A673 (cell line): ENCODE results near the gene SLC2A4RG. TPM values are rescaled to one million over a fixed set of nuclear protein-coding genes. Genes with fewer than 3 reads are reported as not detected.

Experiments used
- BruUV-seq: library from RNA; stranded (reverse); fragments of 400-500 nt; replicated peaks from 2 replicates; lab custom pipeline; 2021; lab: Mats Ljungman, UMichigan
- CTCF ChIA-PET: fragments of 300-600 bp; sonication (Branson Sonifier 250); formaldehyde crosslinking; loops from one replicate; lab custom pipeline; 2022; ENCODE audit warnings: antibody characterized with exemption; lab: Charles Lee
- POLR2A ChIA-PET: fragments of 300-600 bp; sonication (Branson Sonifier 250); formaldehyde crosslinking; loops from one replicate; lab custom pipeline; 2022; ENCODE audit warnings: antibody characterized with exemption; ENCODE audit not compliant: low non-redundant PET; lab: Charles Lee
- DNase-seq: peaks from one replicate; pipeline ENCODE4 v3.0.0-alpha.2; 2015; ENCODE audit warnings: low spot score
- H3K27ac ChIP-seq: fragments of 200-600 bp; sonication (generic); 2 replicates; pipeline ENCODE4 v1.5.1; 2016; ENCODE audit warnings: mixed run types, low read depth, mild to moderate bottlenecking, mixed read lengths, antibody characterized with exemption, low read length; ENCODE audit not compliant: poor library complexity, severe bottlenecking
- H3K27me3 ChIP-seq: fragments of 200-600 bp; sonication (generic); replicated peaks from 2 replicates; pipeline ENCODE4 v1.6.1; 2017; ENCODE audit warnings: mixed run types, low read depth, mild to moderate bottlenecking, mixed read lengths, antibody characterized with exemption, low read length; ENCODE audit not compliant: insufficient read depth, poor library complexity
- H3K36me3 ChIP-seq: fragments of 200-600 bp; sonication (generic); 2 replicates; pipeline ENCODE4 v1.6.1; 2016; ENCODE audit warnings: mixed run types, mild to moderate bottlenecking, mixed read lengths, antibody characterized with exemption, low read length; ENCODE audit not compliant: insufficient read depth, poor library complexity, severe bottlenecking
- H3K4me1 ChIP-seq: fragments of 200-600 bp; sonication (generic); 2 replicates; pipeline ENCODE4 v1.6.1; 2017; ENCODE audit warnings: mixed run types, mild to moderate bottlenecking, mixed read lengths, antibody characterized with exemption, low read length; ENCODE audit not compliant: insufficient read depth, poor library complexity, severe bottlenecking
- H3K4me3 ChIP-seq: fragments of 200-600 bp; sonication (generic); 2 replicates; pipeline ENCODE4 v1.5.1; 2016; ENCODE audit warnings: low read depth, mixed run types, mild to moderate bottlenecking, mixed read lengths, low read length; ENCODE audit not compliant: poor library complexity, severe bottlenecking
- H3K9me3 ChIP-seq: fragments of 200-600 bp; sonication (generic); 2 replicates; pipeline ENCODE4 v1.6.1; 2016; ENCODE audit warnings: mixed run types, low read depth, mild to moderate bottlenecking, mixed read lengths, antibody characterized with exemption, low read length; ENCODE audit not compliant: poor library complexity, severe bottlenecking
- EZH2 ChIP-seq: fragments of 200-600 bp; sonication (generic); IDR thresholded peaks from 2 replicates; pipeline ENCODE4 v1.6.1; 2017; ENCODE audit warnings: borderline replicate concordance, low read depth, mild to moderate bottlenecking, mixed read lengths, antibody characterized with exemption, low read length; ENCODE audit not compliant: poor library complexity, severe bottlenecking
- intact Hi-C: fragments of 100-400 bp; cut with micrococcal nuclease; formaldehyde crosslinking; loops from one replicate; pipeline ENCODE4 v1.10.0; 2022; ENCODE audit not compliant: unreplicated experiment
- total RNA-seq: library from RNA; stranded (reverse); gene quantifications from 2 replicates; pipeline ENCODE4 v1.2.3, GENCODE V29; 2021
- TF ChIP-seq, protein P1 (sequence below): fragments of 300-800, 200-600 bp; sonication (generic); conservative IDR thresholded peaks from 2 replicates; pipeline ENCODE4 v1.5.1; 2017; ENCODE audit warnings: low read depth, mild to moderate bottlenecking, antibody characterized with exemption, low read length, moderate library complexity, mixed read lengths

SLC2A4RG gene
- total RNA-seq, 1 experiment from 2014 or later, result 45.8 TPM

GRCh38 chr20:63754008-63754407 lies 14.4 kb downstream of the SLC2A4RG start:
- BruUV-seq, result no TSS peak
- no peak for DNase-seq
- no peak overlapping the region for H3K4me3 ChIP-seq
- intact Hi-C loops, result no loop called here
- H3K4me1 ChIP-seq, result no peaks in the 10 kb centered on the region
- no peak for TF ChIP-seq EZH2
- TF ChIP-seq, protein P1, sequence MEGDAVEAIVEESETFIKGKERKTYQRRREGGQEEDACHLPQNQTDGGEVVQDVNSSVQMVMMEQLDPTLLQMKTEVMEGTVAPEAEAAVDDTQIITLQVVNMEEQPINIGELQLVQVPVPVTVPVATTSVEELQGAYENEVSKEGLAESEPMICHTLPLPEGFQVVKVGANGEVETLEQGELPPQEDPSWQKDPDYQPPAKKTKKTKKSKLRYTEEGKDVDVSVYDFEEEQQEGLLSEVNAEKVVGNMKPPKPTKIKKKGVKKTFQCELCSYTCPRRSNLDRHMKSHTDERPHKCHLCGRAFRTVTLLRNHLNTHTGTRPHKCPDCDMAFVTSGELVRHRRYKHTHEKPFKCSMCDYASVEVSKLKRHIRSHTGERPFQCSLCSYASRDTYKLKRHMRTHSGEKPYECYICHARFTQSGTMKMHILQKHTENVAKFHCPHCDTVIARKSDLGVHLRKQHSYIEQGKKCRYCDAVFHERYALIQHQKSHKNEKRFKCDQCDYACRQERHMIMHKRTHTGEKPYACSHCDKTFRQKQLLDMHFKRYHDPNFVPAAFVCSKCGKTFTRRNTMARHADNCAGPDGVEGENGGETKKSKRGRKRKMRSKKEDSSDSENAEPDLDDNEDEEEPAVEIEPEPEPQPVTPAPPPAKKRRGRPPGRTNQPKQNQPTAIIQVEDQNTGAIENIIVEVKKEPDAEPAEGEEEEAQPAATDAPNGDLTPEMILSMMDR, result no peak
- no peaks in the 10 kb centered on the region for H3K36me3 ChIP-seq
- ChIA-PET CTCF (no interaction called here), POLR2A (no interaction called here)
- no peak overlapping the region for H3K27ac ChIP-seq
- no peaks in the 10 kb centered on the region for H3K9me3 ChIP-seq
- H3K27me3 ChIP-seq, result no peaks in the 10 kb centered on the region

DNA sequence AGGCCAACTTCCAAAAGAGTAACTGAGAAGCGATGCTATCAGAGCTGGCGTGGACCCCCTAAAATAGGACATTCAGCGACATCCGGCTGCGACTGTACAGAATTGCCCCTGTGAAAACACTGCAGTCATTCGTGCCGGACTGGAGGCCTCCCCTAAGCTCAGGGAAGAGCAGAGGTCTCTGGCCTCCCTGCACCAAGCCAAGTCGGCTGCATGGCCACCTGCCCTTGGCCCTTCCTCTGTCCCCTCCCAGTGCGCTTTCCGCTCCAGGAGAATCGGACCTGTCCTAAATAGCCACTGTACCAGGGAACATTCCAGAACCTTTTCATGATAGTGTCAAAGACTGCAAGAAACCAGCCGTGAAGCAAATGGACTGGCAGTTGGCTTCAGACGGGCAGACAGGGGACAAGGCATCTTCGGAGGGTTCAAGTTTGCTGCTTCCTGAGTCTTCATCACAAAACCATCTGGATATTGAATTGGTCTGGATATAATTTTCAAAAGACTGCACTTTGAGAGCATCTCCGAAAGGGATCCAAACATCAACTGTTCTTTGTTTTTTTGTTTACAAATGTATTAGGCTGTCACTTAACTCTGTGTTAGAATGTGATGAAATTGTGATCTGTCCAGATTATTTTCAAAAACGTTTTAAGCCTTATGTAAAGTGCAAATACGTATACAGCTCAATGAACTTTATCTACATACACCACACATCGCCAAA lies 16.5 kb downstream of the SLC2A4RG start:
- no TSS peak for BruUV-seq

GRCh38 chr20:63756648-63756991 lies 17.0 kb downstream of the SLC2A4RG start:
- H3K27ac ChIP-seq, result no peak overlapping the region
- no peak for DNase-seq
- BruUV-seq, result no TSS peak
- no peaks in the 10 kb centered on the region for H3K27me3 ChIP-seq
- TF ChIP-seq, protein P1, result no peak
- no peak for TF ChIP-seq EZH2
- no peak overlapping the region for H3K4me3 ChIP-seq
- CTCF ChIA-PET, result no interaction called here
- no peaks in the 10 kb centered on the region for H3K9me3 ChIP-seq
- POLR2A ChIA-PET, result no interaction called here
- intact Hi-C loops, result no loop called here
- no peaks in the 10 kb centered on the region for H3K36me3 ChIP-seq
- H3K4me1 ChIP-seq, result no peaks in the 10 kb centered on the region

More for the DNA sequence above, 16.5 kb downstream of the SLC2A4RG start:
- DNase-seq, result no peak
- TF ChIP-seq EZH2, result no peak
- TF ChIP-seq, protein P1, result no peak
- Histone ChIP-seq H3K27ac (no peak overlapping the region), H3K4me1 (no peaks in the 10 kb centered on the region), H3K9me3 (no peaks in the 10 kb centered on the region), H3K4me3 (no peak overlapping the region), H3K36me3 (no peaks in the 10 kb centered on the region), H3K27me3 (no peaks in the 10 kb centered on the region)
- POLR2A ChIA-PET, result no interaction called here
- CTCF ChIA-PET, result no interaction called here
- intact Hi-C loops, result no loop called here
